ENCODE results near the gene ARHGEF39. TPM values are rescaled to one million over a fixed set of nuclear protein-coding genes. Genes with fewer than 3 reads are reported as not detected.

Gene ARHGEF39
- total RNA-seq, 2 experiments from 2014 or later: 13.1 to 13.4 TPM

DNA sequence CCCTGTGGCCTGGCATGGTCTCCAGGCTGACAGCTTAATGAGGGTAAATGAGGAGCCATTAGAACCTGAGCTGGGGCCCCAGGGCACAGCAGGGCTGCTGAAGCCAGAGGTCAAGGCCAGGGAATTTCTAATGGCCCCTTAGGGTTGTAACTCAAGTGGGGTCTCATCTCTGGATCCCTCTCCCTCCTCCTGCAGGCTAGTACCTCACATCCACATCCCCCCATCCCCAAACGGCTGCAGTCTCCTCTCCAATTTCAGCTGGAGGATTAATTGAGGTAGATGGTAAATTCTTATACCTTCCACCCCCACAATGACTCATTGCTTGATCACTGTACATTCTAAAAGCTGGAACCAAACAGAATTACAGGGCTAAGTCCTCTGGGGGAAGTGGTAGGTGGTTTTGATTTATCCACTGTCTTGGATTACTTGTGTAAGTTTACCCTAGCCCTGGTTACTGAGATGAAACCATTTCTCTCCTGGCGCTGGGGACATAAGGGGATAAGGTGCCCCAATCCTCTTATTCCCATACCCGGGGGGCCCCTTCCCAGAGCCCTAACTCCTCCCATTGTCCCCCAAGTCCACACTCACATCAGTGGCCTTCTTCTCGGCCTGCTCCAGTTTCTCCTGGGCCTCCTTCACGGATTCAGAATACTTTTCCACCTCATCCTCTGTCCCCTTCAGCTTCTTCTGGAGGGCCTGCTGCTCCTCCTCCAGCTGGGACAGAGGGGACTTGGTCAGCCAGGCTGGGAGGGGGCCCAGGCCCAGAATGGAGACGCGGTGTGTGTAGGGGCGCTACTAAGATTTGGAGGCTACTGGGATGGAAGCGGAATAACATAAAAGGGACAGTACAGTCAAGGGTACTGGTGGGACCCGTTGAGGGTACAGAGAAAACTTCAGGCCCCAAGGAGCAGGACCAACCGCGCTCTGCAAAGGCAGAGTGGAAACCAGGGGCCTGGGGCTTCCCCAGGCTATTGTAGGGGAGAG lies 23.9 kb upstream of the ARHGEF39 start:
- no peak for DNase-seq
- Mint-ChIP-seq H3K4me1 (peaks cover 12% of the 10 kb centered on the region), H3K4me3 (peak overlapping the region; percentile 67), H3K27me3 (no peaks in the 10 kb centered on the region), H3K27ac (peak overlapping the region; percentile 50), H3K9me3 (no peaks in the 10 kb centered on the region), H3K36me3 (no peaks in the 10 kb centered on the region)
- POLR2A ChIA-PET: interaction anchor here (0.9 to 1.2 kb wide), 4 partner anchors 13 to 43 kb away, joined by 3 to 4 read pairs (median 4); partner anchors contain the start of genes ARHGEF39, CREB3 and TLN1
- ATAC-seq (ENCODE audit: low read depth): peak; percentile 44

DNA sequence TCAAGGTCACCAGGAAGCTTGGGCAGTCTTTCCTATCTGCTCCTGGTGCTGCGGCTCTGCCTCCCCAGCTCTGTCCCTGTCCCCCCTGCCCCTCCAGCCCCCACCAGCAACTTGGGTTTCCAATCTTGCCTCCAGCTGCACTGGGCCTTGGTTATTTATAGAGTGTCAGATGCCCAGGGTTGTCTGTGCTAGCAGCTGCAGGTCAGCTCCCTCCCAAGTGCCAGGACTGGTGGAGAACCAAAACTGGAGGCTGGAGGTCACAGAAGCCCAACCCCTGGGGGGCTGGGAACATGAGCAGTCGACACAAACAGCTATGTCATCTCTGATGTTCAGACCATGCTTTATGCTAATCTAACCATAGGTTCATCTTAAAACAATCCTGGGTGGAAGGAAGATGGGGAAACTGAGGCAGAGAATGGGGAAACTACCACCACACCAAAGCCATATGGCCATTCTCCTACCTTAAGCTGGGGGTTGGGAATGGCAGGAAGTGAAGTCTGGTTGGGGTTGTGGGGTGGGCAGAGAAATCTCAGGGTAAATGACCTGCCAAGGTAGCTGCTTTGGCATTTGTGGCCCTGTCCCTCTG lies 23.1 kb upstream of the ARHGEF39 start:
- Mint-ChIP-seq H3K27ac (no peak overlapping the region), H3K9me3 (no peaks in the 10 kb centered on the region), H3K27me3 (no peaks in the 10 kb centered on the region), H3K4me3 (no peak overlapping the region), H3K36me3 (no peaks in the 10 kb centered on the region), H3K4me1 (peaks cover 12% of the 10 kb centered on the region)
- POLR2A ChIA-PET: interaction anchor here (0.9 to 1.2 kb wide), 5 partner anchors 12 to 71 kb away, joined by 3 to 4 read pairs (median 3); partner anchors contain the start of genes ARHGEF39, CREB3 and TLN1
- no peak for DNase-seq
- ATAC-seq (ENCODE audit: low read depth): no peak

DNA sequence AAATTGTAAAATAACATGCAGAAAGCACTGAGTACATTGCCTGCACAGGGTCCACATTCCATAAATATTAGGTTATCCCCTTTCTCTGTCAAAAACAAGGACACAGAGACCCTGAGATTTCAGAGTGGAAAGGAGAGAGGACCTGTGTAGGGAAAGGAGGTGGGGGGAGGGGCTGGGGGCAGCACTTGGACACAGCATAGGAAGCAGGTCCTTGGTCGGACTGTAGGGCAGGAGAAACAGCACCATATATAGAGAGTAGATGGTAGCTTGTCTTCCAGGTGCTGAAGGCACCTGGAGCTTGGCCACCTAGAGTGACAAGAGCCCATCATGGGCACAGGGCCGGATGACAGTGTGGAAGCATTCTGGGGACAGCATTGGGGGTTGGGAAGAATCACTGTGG lies 22.3 kb upstream of the ARHGEF39 start:
- Mint-ChIP-seq H3K27ac (no peak overlapping the region), H3K27me3 (no peaks in the 10 kb centered on the region), H3K4me3 (no peak overlapping the region), H3K4me1 (peaks cover 14% of the 10 kb centered on the region), H3K9me3 (no peaks in the 10 kb centered on the region), H3K36me3 (no peaks in the 10 kb centered on the region)
- DNase-seq (no peak), ATAC-seq (ENCODE audit: low read depth) (no peak)
- POLR2A ChIA-PET: interaction anchor here (0.9 kb wide), 1 partner anchor 70 kb away, joined by 3 read pairs; no protein-coding TSS in a partner anchor

DNA sequence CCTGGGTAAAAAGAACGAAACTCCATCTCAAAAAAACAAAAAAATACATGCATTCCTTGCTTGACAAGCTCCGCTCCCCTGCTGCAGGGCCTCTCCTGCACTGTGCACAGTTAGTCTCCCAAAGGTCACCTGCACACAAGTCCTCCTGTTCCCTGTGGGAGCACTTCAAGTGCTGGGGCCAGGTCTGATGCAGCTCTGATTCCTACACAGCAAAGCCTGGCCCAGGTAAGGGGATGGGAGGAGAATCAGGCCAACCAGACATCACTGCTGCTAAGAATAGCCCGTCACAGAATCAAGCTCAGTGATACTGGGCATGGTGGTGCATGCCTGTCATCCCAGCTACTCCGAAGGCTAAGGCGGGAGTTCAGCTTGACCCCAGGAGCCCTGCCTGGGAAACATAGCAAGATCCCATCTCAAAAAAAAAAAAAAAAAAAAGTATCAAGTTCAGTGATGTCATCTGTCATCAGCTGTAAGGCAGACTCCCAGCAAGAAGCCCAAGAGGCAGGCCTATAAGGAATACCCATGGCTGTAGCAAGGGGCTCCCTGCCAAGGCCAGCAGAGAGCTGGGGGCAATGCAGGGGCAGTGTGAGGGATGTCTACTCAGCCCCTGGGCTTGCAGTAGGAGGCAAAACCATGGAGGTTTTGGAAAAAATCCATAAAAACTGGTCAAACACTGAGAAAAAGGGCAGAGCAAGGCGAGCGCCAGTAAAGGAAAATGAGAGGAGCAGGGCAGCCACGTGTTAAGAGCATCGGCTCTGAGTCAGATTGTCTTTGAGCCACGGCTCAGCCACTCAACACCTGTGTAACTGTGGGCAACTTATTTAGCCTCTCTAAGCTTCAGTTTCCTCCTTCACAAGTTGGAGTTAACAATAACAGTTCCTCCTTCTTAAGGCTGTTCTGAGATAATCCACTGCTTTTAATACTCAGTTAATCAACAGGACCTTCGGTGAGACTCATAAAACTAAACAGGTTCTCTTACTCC lies 21.5 kb upstream of the ARHGEF39 start:
- Mint-ChIP-seq H3K9me3 (no peaks in the 10 kb centered on the region), H3K4me3 (no peak overlapping the region), H3K27ac (no peak overlapping the region), H3K27me3 (no peaks in the 10 kb centered on the region), H3K36me3 (no peaks in the 10 kb centered on the region), H3K4me1 (peaks cover 10% of the 10 kb centered on the region)
- ATAC-seq (ENCODE audit: low read depth) (no peak), DNase-seq (no peak)
- POLR2A ChIA-PET: interaction anchor here (1.0 kb wide), 1 partner anchor 11 kb away, joined by 3 read pairs; no protein-coding TSS in a partner anchor

DNA sequence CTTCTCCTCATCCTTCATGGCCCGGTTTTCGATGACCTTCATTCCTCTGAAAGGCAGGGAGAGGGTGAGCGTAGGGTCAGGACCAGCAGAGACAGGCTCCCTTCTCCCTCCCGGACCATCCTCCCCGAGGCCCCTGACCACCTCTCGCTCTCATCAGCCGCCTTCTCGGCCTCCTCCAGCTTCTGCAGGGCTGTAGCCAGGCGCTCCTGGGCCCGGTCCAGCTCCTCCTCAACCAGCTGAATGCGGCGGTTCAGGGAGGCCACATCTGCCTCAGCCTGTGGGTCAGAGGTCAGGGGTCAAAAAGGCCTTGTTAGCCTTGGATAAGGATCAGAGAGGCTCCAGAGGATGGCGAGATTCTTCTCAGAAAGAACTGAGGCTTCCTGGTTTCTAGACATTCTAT lies 20.5 kb upstream of the ARHGEF39 start:
- ATAC-seq (ENCODE audit: low read depth) (no peak), DNase-seq (no peak)
- Mint-ChIP-seq H3K9me3 (no peaks in the 10 kb centered on the region), H3K27me3 (no peaks in the 10 kb centered on the region), H3K4me3 (no peak overlapping the region), H3K36me3 (no peaks in the 10 kb centered on the region), H3K27ac (no peak overlapping the region), H3K4me1 (peaks cover 10% of the 10 kb centered on the region)
- POLR2A ChIA-PET: interaction anchor here (1.6 kb wide), 1 partner anchor 21 kb away, joined by 5 read pairs; the partner anchor contains the start of gene ARHGEF39

DNA sequence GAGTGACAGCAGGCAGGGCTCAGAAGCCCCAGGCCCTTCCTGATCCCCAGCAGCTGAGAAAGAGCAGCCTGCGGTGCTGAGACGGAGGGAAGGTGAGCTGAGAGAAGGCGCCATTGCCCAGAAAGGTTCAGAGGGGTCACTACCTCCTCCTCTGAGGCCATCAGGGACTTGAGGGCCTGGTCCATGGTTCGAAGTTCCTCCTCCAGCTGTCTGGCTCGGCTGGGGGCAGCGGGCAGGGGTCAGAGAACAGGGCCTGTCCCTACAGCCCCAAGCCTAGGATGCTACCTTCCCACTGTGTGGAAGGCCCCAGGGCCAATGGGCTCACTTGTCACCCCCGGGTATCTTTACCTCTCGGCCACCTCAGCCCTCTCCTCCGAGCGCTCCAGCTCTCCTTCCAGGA lies 19.9 kb upstream of the ARHGEF39 start:
- Mint-ChIP-seq H3K4me3 (no peak overlapping the region), H3K9me3 (no peaks in the 10 kb centered on the region), H3K27ac (no peak overlapping the region), H3K4me1 (peaks cover 10% of the 10 kb centered on the region), H3K27me3 (no peaks in the 10 kb centered on the region), H3K36me3 (no peaks in the 10 kb centered on the region)
- no peak for ATAC-seq (ENCODE audit: low read depth)
- POLR2A ChIA-PET: interaction anchor here (1.6 kb wide), 1 partner anchor 20 kb away, joined by 5 read pairs; the partner anchor contains the start of gene ARHGEF39
- DNase-seq: no peak

DNA sequence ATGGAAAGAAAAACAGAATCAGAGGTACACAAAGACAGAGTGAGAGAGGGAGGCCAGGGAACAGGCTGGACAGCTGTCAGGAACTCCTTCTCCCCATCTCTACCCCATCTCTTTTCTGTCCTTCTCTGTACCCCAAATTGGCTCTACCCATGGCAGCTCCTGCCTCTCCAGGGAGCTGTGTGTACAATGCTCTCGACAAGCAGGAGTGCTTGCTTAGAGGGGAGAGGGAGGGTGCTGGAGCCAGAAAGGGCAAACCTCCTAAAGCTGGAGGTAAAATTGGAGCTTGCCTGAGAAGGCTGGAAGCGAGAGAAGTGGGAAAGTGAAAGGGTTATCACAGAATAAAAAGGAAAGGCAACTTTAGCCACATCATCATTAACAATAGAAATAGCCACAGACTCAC lies 18.3 kb upstream of the ARHGEF39 start:
- Mint-ChIP-seq H3K4me1 (peaks cover 2% of the 10 kb centered on the region), H3K27ac (no peak overlapping the region), H3K9me3 (no peaks in the 10 kb centered on the region), H3K36me3 (no peaks in the 10 kb centered on the region), H3K27me3 (no peaks in the 10 kb centered on the region), H3K4me3 (no peak overlapping the region)
- ATAC-seq (ENCODE audit: low read depth): no peak
- no peak for DNase-seq
- POLR2A ChIA-PET: interaction anchor here (0.7 kb wide), 1 partner anchor 18 kb away, joined by 3 read pairs; the partner anchor contains the start of gene ARHGEF39

DNA sequence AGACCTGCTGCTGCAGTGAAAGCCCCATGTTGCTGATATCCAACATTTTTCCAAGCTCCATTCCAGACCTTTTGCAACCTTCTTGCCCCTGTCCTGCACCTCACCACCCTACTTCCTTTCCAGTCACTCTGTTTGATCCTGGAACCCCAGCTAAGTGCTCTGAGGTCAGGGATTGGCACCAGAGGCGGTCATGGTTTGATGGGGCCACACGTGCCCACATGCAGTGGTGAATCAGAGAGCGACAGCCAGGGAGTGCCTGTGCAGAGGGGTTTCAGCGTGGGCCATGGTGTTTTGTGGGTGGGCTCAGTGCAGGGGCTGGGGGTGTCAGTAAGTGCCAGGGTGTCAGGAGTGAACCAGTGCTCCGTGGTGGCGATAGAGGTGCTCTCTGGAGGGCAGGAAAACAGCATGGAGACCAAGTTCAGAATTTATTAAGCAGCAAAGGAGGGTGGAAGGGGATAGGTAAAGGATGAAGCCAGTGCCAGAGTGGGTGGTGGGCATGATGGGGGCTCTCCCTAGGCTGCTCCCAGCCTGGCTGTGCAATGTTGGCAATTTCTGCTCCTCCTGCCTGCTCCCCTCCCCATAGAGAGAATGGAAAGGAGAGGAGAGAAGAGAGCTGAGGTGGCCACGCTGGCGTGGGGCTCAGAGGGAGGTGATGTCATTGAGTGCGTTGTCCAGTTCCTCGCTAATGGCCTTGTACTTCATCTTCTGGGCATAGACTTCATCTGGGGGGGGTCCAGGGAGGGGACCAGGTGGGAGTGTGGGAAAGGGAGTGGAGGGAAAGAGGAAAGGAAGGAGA lies 17.7 kb upstream of the ARHGEF39 start:
- Mint-ChIP-seq H3K27ac (no peak overlapping the region), H3K4me3 (no peak overlapping the region)

DNA sequence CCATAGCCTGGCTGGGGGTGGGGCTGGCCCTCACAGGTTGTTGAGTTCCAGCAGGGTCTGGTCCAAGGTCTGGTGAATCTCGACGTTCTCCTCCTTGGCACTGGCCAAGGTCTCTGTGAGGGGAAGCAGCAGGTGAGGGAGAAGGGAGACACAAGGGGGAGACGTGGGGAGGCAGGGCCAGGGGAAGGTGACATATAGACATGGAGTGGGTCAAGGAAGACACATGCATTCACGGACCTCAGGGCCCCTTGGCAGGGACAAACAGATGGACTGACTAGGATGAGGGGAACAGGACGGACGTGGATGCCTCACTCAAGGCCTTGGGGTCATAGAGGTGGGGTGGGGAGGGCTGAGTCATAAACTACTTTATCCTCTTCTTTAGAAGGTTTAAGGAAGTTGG lies 17.1 kb upstream of the ARHGEF39 start:
- peaks cover 2% of the 10 kb centered on the region for H3K4me1 Mint-ChIP-seq
- no peaks in the 10 kb centered on the region for H3K36me3 Mint-ChIP-seq
- H3K27ac Mint-ChIP-seq: no peak overlapping the region
- ATAC-seq (ENCODE audit: low read depth) (no peak), DNase-seq (no peak)
- H3K4me3 Mint-ChIP-seq: no peak overlapping the region
- no peaks in the 10 kb centered on the region for H3K9me3 Mint-ChIP-seq
- POLR2A ChIA-PET: no interaction called here
- H3K27me3 Mint-ChIP-seq: peaks cover 6% of the 10 kb centered on the region

More for the DNA sequence above, 17.7 kb upstream of the ARHGEF39 start:
- H3K27me3 Mint-ChIP-seq: peaks cover 2% of the 10 kb centered on the region
- no peaks in the 10 kb centered on the region for H3K9me3 Mint-ChIP-seq
- DNase-seq: no peak
- H3K4me1 Mint-ChIP-seq: peaks cover 2% of the 10 kb centered on the region
- H3K36me3 Mint-ChIP-seq: no peaks in the 10 kb centered on the region
- ATAC-seq (ENCODE audit: low read depth): no peak
- POLR2A ChIA-PET: interaction anchor here (0.7 kb wide), 1 partner anchor 17 kb away, joined by 3 read pairs; the partner anchor contains the start of gene ARHGEF39

DNA sequence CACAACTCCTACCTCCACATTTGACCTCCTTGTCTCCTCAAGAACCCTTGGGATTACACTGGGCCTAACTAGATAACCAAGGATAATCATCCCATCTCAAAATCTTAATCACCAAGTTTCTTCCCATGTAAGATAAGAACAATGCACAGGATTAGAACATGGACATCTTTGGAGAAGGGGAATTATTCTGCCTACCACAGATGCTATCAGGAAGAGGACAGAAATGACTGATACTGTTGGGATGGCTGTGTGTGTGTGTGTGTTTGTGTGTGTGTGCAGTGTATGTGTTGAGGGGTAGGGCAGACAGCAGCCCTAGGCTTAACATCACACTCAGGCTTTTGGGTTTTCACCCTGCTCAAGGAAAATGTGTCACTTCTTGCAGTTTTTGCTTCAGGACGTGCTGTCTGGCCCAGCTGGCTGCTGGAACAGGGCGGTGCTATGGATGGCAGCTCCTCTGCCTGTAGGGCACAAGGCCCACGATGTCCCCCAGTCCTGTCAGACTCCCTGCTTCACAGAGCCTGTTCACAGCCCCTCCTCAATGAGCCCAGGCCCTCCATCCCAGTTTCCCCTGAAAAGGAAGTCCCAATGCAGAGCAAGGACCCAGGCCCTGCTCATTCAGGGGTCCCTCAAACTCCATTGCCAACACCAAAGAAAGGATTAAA lies 16.5 kb upstream of the ARHGEF39 start:
- no peaks in the 10 kb centered on the region for H3K36me3 Mint-ChIP-seq
- POLR2A ChIA-PET: no interaction called here
- H3K4me1 Mint-ChIP-seq: peaks cover 5% of the 10 kb centered on the region
- DNase-seq (no peak), ATAC-seq (ENCODE audit: low read depth) (no peak)
- no peak overlapping the region for H3K4me3 Mint-ChIP-seq
- H3K9me3 Mint-ChIP-seq: no peaks in the 10 kb centered on the region
- H3K27me3 Mint-ChIP-seq: peaks cover 6% of the 10 kb centered on the region
- H3K27ac Mint-ChIP-seq: no peak overlapping the region

DNA sequence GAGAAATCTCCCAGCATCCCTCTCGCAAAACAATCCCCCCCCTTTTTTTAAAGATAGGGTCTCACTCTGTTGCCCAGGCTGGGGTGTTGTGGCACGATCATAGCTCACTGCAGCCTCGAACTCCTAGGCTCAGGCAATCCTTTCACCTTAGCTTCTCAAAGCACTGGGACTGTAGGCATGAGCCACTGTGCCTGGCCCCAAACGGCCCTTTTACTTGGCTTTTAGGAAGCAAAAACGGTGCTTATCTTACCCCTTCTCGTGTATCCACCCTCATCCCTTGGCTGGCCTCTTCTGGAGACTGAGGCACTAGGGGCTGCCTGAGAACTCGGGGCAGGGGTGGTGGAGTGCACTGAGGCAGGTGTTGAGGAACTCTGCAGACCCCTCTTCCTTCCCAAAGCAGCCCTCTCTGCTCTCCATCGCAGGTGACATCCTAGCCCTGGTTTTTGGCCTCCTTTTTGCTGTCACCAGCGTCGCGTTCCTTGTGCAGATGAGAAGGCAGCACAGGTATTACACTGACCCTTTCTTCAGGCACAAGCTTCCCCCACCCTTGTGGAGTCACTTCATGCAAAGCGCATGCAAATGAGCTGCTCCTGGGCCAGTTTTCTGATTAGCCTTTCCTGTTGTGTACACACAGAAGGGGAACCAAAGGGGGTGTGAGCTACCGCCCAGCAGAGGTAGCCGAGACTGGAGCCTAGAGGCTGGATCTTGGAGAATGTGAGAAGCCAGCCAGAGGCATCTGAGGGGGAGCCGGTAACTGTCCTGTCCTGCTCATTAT lies 15.5 kb upstream of the ARHGEF39 start:
- Mint-ChIP-seq H3K36me3 (no peaks in the 10 kb centered on the region), H3K4me1 (peaks cover 8% of the 10 kb centered on the region), H3K4me3 (no peak overlapping the region), H3K27me3 (peaks cover 8% of the 10 kb centered on the region), H3K9me3 (no peaks in the 10 kb centered on the region), H3K27ac (no peak overlapping the region)
- ATAC-seq (ENCODE audit: low read depth) (no peak), DNase-seq (no peak)
- POLR2A ChIA-PET: interaction anchor here (1.4 kb wide), 1 partner anchor 52 kb away, joined by 4 read pairs; the partner anchor contains the start of genes CREB3 and TLN1

Data from activated naive CD8-positive, alpha-beta T cell treated with anti-CD3 and anti-CD28 coated beads, Interleukin-2, amount 10 ng/mL, durations not matched to agents 7 days and 5 days (primary cell).